HepG2 (cell line): ENCODE results near the gene TNS4. TPM values are rescaled to one million over a fixed set of nuclear protein-coding genes. Genes with fewer than 3 reads are reported as not detected.

Source experiments
- BCLAF1 ChIP-seq: fragments of 450-650 bp; IDR thresholded peaks from 2 replicates; pipeline ENCODE4 v1.6.1; 2017; ENCODE audit warnings: mild to moderate bottlenecking
- CENPX ChIP-seq: sonication (generic); formaldehyde crosslinking; IDR thresholded peaks from 2 replicates; pipeline ENCODE4 v1.9.0; 2021; ENCODE audit warnings: mild to moderate bottlenecking, missing genetic modification reagents, moderate library complexity
- ELF3 ChIP-seq: IDR thresholded peaks from 2 replicates; pipeline ENCODE4 v1.6.1; 2016; ENCODE audit warnings: missing genetic modification reagents, missing compliant biosample characterization
- FOXA1 ChIP-seq, 2 experiments: fragments of 450-650 bp in 1 of 2; sonication (generic) in 1 of 2; formaldehyde crosslinking in 1 of 2; IDR thresholded peaks; 2 replicates each; pipeline versions ENCODE4 v1.4.0 to v1.6.1; 2016 to 2020; ENCODE audit warnings: missing genetic modification reagents in 1 of 2
- HNF4A ChIP-seq: sonication (generic); formaldehyde crosslinking; IDR thresholded peaks from 2 replicates; pipeline ENCODE4 v1.4.0; 2020; ENCODE audit warnings: missing genetic modification reagents
- HNF4G ChIP-seq, 2 experiments: sonication (generic) in 1 of 2; formaldehyde crosslinking in 1 of 2; IDR thresholded peaks; 2 replicates each; pipeline versions ENCODE4 v1.4.0 to v1.6.1; 2011 to 2020; ENCODE audit warnings: borderline replicate concordance in 2 of 2, low read depth in 2 of 2, mild to moderate bottlenecking in 2 of 2, low read length in 1 of 2, missing genetic modification reagents in 1 of 2, moderate library complexity in 1 of 2
- HOXA3 ChIP-seq: sonication (generic); formaldehyde crosslinking; IDR thresholded peaks from 2 replicates; pipeline ENCODE4 v1.5.0; 2020; ENCODE audit warnings: missing genetic modification reagents
- MAX ChIP-seq: IDR thresholded peaks from 2 replicates; pipeline ENCODE4 v1.6.1; 2012; ENCODE audit warnings: inconsistent platforms
- MAZ ChIP-seq, 2 experiments: sonication (generic) in 1 of 2; formaldehyde crosslinking in 1 of 2; IDR thresholded peaks; 2 replicates each; pipeline versions ENCODE4 v1.5.0 to v1.6.1; 2012 to 2020; ENCODE audit warnings: low read depth in 2 of 2, mild to moderate bottlenecking in 2 of 2, borderline replicate concordance in 1 of 2, improper control_type of control experiment in 1 of 2, low read length in 1 of 2, missing genetic modification reagents in 1 of 2, moderate library complexity in 1 of 2
- MEIS1 ChIP-seq: sonication (generic); formaldehyde crosslinking; IDR thresholded peaks from 2 replicates; pipeline ENCODE4 v1.9.0; 2021; ENCODE audit warnings: mild to moderate bottlenecking, missing genetic modification reagents, moderate library complexity, borderline replicate concordance
- NFYB ChIP-seq: sonication (generic); formaldehyde crosslinking; IDR thresholded peaks from 2 replicates; pipeline ENCODE4 v1.4.0; 2020; ENCODE audit warnings: missing genetic modification reagents
- SP5 ChIP-seq: IDR thresholded peaks from 2 replicates; pipeline ENCODE4 v1.6.1; 2016; ENCODE audit warnings: low read depth, borderline replicate concordance
- STAG1 ChIP-seq: sonication (generic); formaldehyde crosslinking; IDR thresholded peaks from 2 replicates; pipeline ENCODE4 v1.4.0; 2020; ENCODE audit warnings: missing genetic modification reagents
- TOPORS ChIP-seq: sonication (generic); formaldehyde crosslinking; IDR thresholded peaks from 2 replicates; pipeline ENCODE4 v1.8.0; 2023; ENCODE audit warnings: mild to moderate bottlenecking, missing genetic modification reagents
- YY1 ChIP-seq: IDR thresholded peaks from 2 replicates; pipeline ENCODE4 v1.6.1; 2011; ENCODE audit warnings: low read length, low read depth, moderate library complexity, mild to moderate bottlenecking; ENCODE audit not compliant: insufficient read depth, insufficient replicate concordance
- ZMYM3 ChIP-seq: sonication (generic); formaldehyde crosslinking; IDR thresholded peaks from 2 replicates; pipeline ENCODE4 v1.5.1; 2020; ENCODE audit warnings: mild to moderate bottlenecking, missing genetic modification reagents
- ZNF160 ChIP-seq: sonication (generic); formaldehyde crosslinking; IDR thresholded peaks from 2 replicates; pipeline ENCODE4 v1.8.0; 2022; ENCODE audit warnings: mild to moderate bottlenecking, inconsistent platforms, missing genetic modification reagents
- ZNF263 ChIP-seq: sonication (generic); formaldehyde crosslinking; IDR thresholded peaks from 2 replicates; pipeline ENCODE4 v1.4.0; 2020; ENCODE audit warnings: missing genetic modification reagents
- ZNF704 ChIP-seq: sonication (generic); formaldehyde crosslinking; IDR thresholded peaks from 2 replicates; pipeline ENCODE4 v1.8.1; 2023; ENCODE audit warnings: mild to moderate bottlenecking, inconsistent platforms, moderate library complexity, missing genetic modification reagents, borderline replicate concordance
- ZNF768 ChIP-seq: sonication (generic); formaldehyde crosslinking; IDR thresholded peaks from 2 replicates; pipeline ENCODE4 v1.4.0; 2020; ENCODE audit warnings: missing genetic modification reagents
- ZNF788 ChIP-seq: sonication (generic); formaldehyde crosslinking; IDR thresholded peaks from 2 replicates; pipeline ENCODE4 v1.5.0; 2020; ENCODE audit warnings: mild to moderate bottlenecking, missing genetic modification reagents, borderline replicate concordance
- ZSCAN25 ChIP-seq: sonication (generic); formaldehyde crosslinking; IDR thresholded peaks from 2 replicates; pipeline ENCODE4 v1.8.0; 2022; ENCODE audit warnings: mild to moderate bottlenecking, missing genetic modification reagents
- polyA plus RNA-seq, 8 experiments: library from polyadenylated mRNA; depleted of rRNA in 3 of 8; stranded (reverse) in 7 of 8; unstranded in 1 of 8; fragments of >200 nt; fragmentation: Illumina TruSeq in 4 of 8; extraction: Trizol in 4 of 8; gene quantifications; 2 replicates each; pipeline versions ENCODE4 v1.2.1 to v1.2.3, GENCODE V29; 2011 to 2016; ENCODE audit warnings: low read depth in 4 of 8, missing spikeins in 1 of 8, mixed read lengths in 1 of 8; ENCODE audit not compliant: insufficient read depth in 1 of 8
- total RNA-seq, 5 experiments: library from RNA; depleted of rRNA; stranded (reverse); fragments of >200 nt; fragmentation: Illumina TruSeq; extraction: Trizol; gene quantifications; 2 replicates each; pipeline ENCODE4 v1.2.3, GENCODE V29; 2016; ENCODE audit warnings: low read depth in 1 of 5

The TNS4 gene
- total and polyA plus RNA-seq, 2 of the 13 experiments (the other 11 are each of a cell fraction or from before 2014, with no cell fraction given), result 0.58 to 2.1 TPM

GRCh38 chr17:40541060-40541872 lies 39.8 kb upstream of the TNS4 start (continued):
- no peak for TF ChIP-seq MAZ (IDR thresholded peaks at IDR 0.05; ENCODE audit: borderline replicate concordance, low read depth, low read length)
- TF ChIP-seq MAZ (CRISPR knock-in tag; IDR thresholded peaks at IDR 0.05; ENCODE audit: low read depth), result 0 out of 2 replicates have a peak, but pooled peaks have one; percentile 22
- TF ChIP-seq BCLAF1, result no peak
- peak; percentile 76; the same call in 1 of the 2 replicates for TF ChIP-seq ZNF160 (CRISPR knock-in tag)
- TF ChIP-seq ZSCAN25 (CRISPR knock-in tag), result peak; percentile 67; the same call in 1 of the 2 replicates
- no peak for TF ChIP-seq TOPORS (CRISPR knock-in tag)
- peak; percentile 60 for TF ChIP-seq HNF4A (CRISPR knock-in tag)
- no peak for TF ChIP-seq ZNF704 (CRISPR knock-in tag)
- no peak for TF ChIP-seq YY1
- 0 out of 2 replicates have a peak, but pooled peaks have one; percentile 33 for TF ChIP-seq MAX
- 0 out of 2 replicates have a peak, but pooled peaks have one; percentile 4 for TF ChIP-seq MEIS1 (CRISPR knock-in tag)
- peak; percentile 7; the same call in 1 of the 2 replicates for TF ChIP-seq HNF4G (IDR thresholded peaks at IDR 0.05; ENCODE audit: borderline replicate concordance, low read depth, low read length)
- no peak for TF ChIP-seq HNF4G (CRISPR knock-in tag; IDR thresholded peaks at IDR 0.05; ENCODE audit: borderline replicate concordance, low read depth)
- TF ChIP-seq STAG1 (CRISPR knock-in tag), result no peak
- peak; percentile 35; the same call in 1 of the 2 replicates for TF ChIP-seq SP5 (CRISPR knock-in tag)
- TF ChIP-seq FOXA1 (IDR thresholded peaks at IDR 0.05), result no peak
- peak; percentile 50; the same call in 1 of the 2 replicates for TF ChIP-seq FOXA1 (CRISPR knock-in tag; IDR thresholded peaks at IDR 0.05)
- TF ChIP-seq NFYB (CRISPR knock-in tag), result no peak
- no peak for TF ChIP-seq CENPX (CRISPR knock-in tag)
- TF ChIP-seq ELF3 (CRISPR knock-in tag), result peak; percentile 47; the same call in 1 of the 2 replicates
- 0 out of 2 replicates have a peak, but pooled peaks have one; percentile 39 for TF ChIP-seq HOXA3 (CRISPR knock-in tag)
- peak; percentile 82 for TF ChIP-seq ZNF263 (CRISPR knock-in tag)
- 0 out of 2 replicates have a peak, but pooled peaks have one; percentile 42 for TF ChIP-seq ZNF788 (CRISPR knock-in tag)
- peak; percentile 61 for TF ChIP-seq ZMYM3 (CRISPR knock-in tag)
- no peak for TF ChIP-seq ZNF768 (CRISPR knock-in tag)
